Measurements from ENCODE around the gene MUC6. TPM values are rescaled to one million over a fixed set of nuclear protein-coding genes. Genes with fewer than 3 reads are reported as not detected.

Gene MUC6
- total and polyA plus RNA-seq, 2 of the 8 experiments (the other 6 are each of a cell fraction or from before 2014, with no cell fraction given): not detected

- no peak for TF ChIP-seq CBX5 (IDR thresholded peaks at IDR 0.05; ENCODE audit: low read depth, low read length)
- TF ChIP-seq, protein P1, sequence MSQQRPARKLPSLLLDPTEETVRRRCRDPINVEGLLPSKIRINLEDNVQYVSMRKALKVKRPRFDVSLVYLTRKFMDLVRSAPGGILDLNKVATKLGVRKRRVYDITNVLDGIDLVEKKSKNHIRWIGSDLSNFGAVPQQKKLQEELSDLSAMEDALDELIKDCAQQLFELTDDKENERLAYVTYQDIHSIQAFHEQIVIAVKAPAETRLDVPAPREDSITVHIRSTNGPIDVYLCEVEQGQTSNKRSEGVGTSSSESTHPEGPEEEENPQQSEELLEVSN (IDR thresholded peaks at IDR 0.05): no peak
These were observed 18.7 kb upstream of the MUC6 start (continued) for GRCh38 chr11:1055109-1055703.

Data from H1 (cell line).